HG03521 (cell line): ENCODE measurements around the gene RCAN1.
"Not testable (repeated sequence)": the region's sequence is repeated elsewhere in the genome, so short reads cannot be mapped to it uniquely, and the experiment has no call there.

Experiments used
- ATAC-seq: cut with Tn5 transposase; IDR thresholded peaks from one replicate; pipeline ENCODE4 v1.9.1; 2021; ENCODE audit warnings: mild to moderate bottlenecking, moderate library complexity; ENCODE audit not compliant: unreplicated experiment

The RCAN1 gene

GRCh38 chr21:34623516-34623915, 8.6 kb upstream of the RCAN1 start:
- ATAC-seq, result no peak

- no peak for ATAC-seq
Observed at GRCh38 chr21:34621434-34622350, 6.8 kb upstream of the RCAN1 start.

DNA sequence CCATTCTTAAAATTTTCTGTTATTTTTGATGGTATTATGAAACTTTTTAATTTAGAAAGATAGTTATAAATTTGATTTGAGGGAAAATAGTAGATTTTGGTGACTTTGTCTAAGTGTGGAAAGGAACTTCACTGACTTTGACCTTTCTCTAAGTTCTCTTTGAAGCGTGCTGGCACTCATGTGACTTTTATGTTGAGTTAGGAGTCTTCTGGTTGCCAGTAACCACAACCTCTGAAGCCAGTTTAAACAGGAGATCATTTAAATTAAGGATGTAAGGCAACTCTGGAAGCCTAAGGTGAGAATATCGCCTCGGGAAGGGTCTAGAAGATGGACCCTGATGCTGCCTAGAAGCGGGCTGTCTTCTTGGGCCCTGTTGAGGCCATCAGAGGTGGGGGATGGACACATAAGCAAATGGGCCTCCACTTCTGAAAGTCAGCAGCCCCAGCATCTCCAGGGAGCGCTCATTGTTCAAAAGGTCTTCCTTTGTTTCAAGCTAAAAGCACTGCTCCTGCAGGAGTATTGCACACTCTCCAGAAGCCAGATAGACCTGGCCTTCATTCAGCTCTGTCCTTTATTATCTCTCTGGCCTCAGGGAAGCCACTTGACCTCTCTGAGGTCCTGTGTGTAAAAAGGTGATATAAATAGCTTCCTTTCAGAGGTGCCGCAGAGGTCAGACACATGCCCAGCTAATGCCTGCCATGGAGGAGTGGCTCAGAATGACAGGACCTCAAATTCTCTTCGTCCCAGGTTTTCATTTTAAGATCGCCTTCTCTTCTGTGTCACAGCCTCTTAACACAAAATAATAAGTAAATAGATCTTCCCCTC, 5.1 kb upstream of the RCAN1 start:
- ATAC-seq, result no peak

- ATAC-seq, result no peak
Observed at GRCh38 chr21:34618941-34619340, 4.0 kb upstream of the RCAN1 start.

GRCh38 chr21:34617753-34618339, 2.9 kb upstream of the RCAN1 start:
- ATAC-seq, result no peak

GRCh38 chr21:34615487-34615814, 538 bp upstream of the RCAN1 start:
- ATAC-seq, result no peak

DNA sequence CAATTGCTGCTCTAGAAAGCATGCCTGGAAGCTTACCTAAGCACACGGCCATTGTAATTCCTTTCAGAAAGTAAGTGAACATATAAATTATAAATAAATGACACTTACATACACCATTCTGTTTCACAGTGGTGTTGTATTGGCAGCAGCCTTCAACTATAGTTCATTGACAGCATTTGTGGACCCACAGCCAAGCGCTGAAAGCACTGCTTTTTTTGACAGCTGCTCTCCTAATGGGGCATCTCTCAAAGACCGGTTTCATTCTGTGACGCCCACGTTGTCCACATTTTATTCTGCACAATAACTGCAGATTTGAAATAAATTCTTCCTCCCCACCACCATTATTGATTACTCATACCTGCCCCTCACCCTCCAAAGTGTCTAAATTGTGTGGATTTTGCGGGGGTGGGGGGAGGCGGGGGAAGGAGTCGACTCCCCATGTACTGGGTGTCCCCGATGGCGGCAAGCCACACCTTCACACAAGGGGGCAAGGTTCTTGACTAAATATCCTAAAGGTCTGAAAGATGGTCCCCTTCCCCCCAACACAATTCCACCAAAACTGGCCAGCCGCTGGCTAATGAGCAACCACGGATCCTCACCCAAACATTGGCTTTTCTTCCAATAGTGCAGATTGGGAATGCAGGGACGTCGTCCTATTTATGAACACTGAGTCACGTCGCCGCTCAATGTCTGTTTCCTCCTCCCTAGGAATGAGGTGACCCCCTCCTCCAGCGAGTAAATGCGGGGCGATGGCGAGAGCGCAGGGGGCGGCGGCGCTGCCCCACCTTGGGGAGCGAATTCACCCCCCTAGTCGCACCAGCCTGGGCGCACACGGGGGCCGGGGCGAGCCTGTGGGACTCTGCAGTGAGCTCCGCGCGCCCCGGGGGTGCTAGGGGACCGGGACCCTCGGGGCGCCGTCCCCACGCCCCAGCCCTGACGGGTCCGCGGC, 960 bp downstream of the RCAN1 start:
- no peak for ATAC-seq

GRCh38 chr21:34612557-34612956, 2.4 kb downstream of the RCAN1 start:
- ATAC-seq, result no peak

DNA sequence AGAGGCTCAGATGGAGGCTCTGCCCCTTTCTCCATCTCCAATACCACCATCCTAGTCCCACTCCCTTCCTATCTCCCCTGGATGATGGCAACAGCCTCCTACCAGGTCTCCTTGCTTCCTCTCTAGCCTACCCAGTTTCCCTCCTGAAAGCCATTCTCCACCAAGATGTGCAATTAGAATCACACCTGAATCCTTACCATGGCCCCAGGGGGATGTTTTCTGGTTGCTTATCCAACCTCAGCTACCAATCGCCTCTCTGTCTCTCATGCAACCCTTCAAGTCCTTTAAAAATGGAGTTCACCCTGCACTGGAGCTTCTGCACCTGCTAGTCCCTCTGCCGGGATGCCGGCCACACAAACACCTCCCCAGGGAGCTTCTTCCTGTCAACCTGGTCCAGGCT, 2.9 kb downstream of the RCAN1 start:
- ATAC-seq, result no peak

- ATAC-seq, result no peak
Observed at GRCh38 chr21:34611528-34611927, 3.4 kb downstream of the RCAN1 start.

GRCh38 chr21:34609933-34610549, 4.9 kb downstream of the RCAN1 start:
- no peak for ATAC-seq

GRCh38 chr21:34609244-34609932, 5.5 kb downstream of the RCAN1 start:
- ATAC-seq, result no peak

- not testable (repeated sequence) for ATAC-seq
Observed at GRCh38 chr21:34607376-34607775, 7.5 kb downstream of the RCAN1 start.

GRCh38 chr21:34606621-34607020, 8.3 kb downstream of the RCAN1 start:
- ATAC-seq, result no peak

- no peak for ATAC-seq
Observed at GRCh38 chr21:34606051-34606450, 8.9 kb downstream of the RCAN1 start.

DNA sequence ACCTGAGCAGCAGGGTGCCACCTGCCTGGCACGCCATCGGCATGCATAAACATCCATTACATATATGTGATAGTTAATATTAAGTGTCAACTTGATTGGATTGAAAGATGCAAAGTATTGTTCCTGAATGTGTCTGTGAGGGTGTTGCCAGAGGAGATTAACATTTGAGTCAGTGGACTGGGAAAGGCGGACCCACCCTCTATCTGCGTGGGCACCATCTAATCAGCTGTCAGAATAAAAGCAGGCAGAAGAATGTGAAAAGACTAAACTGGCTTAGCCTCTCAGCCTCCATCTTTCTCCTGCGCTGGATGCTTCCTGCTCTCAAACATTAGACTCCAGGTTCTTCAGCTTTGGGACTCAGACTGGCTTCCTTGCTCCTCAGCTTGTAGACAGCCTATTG, 10.0 kb downstream of the RCAN1 start:
- not testable (repeated sequence) for ATAC-seq

GRCh38 chr21:34604556-34604955, 10.4 kb downstream of the RCAN1 start:
- ATAC-seq, result no peak

- no peak for ATAC-seq
Observed at GRCh38 chr21:34603710-34604057, 11.2 kb downstream of the RCAN1 start.

GRCh38 chr21:34603002-34603709, 11.8 kb downstream of the RCAN1 start:
- no peak for ATAC-seq
